ENCODE results near the gene FIP1L1.
A peak's percentile ranks its signal among the peaks of the same experiment; 100 is the strongest.

FIP1L1 gene

DNA sequence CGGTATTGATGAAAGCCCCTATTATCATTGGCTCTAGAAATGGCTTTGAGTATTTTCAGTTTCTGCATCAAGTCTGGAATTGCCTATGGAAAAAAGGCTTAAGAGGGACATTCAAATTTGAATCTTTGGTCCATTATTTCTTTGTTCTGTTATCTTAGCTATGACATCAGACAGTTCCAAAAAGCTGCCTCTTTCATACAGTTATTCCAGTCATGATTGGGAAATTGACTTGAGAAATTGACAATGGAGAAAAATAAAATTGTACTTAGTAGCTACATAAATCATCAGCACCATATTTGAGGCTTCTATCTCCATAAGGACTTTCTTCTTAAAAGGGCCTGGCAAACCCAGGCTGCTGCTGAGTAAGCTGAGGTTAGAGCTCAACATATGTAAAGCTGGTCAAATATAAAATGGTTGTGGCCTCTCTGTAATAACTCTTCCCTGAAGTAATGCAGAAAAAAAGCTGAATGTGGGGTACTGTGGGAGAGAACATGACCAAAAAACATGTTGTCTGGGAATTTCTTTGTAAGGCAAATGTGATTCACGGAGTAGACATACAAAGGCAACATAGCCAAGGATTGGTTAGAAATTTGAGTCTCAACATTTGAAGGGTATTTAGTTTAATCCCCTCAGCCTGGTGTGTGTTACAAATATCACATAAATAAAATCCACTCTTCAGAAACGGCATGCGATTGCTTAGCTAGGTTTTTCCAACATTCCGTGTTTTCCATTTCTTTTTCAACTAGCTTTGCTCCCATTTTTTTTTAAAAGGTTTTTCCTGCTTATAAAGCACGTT, 112.9 kb downstream of the FIP1L1 start:
- H2BK5ac ChIP-seq (ENCODE audit: low read length) = no peak overlapping the region
- no peak overlapping the region for H2AK5ac ChIP-seq (ENCODE audit: low read length)
- H3K4me3 ChIP-seq (ENCODE audit: low read length) = no peak overlapping the region
- H4K8ac ChIP-seq (ENCODE audit: low read depth, low read length) = no peak overlapping the region
- H3K27ac ChIP-seq (ENCODE audit: low read depth, low read length) = no peak overlapping the region
- no peak overlapping the region for H3K9ac ChIP-seq (ENCODE audit: low read length)
- H3K23ac ChIP-seq (ENCODE audit: low read length) = no peak overlapping the region
- H4K5ac ChIP-seq (ENCODE audit: low read length) = no peak overlapping the region
- no peak overlapping the region for H2BK120ac ChIP-seq (ENCODE audit: low read depth, low read length)
- no peak for DNase-seq
- no peaks in the 10 kb centered on the region for H3K79me1 ChIP-seq (ENCODE audit: low read length)
- no CpG with 5 or more reads among the region's 6 CpGs for WGBS (ENCODE audit: extremely low coverage, insufficient coverage, low lambda C conversion rate)
- H3K4me2 ChIP-seq (ENCODE audit: low read length) = no peak overlapping the region
- no peaks in the 10 kb centered on the region for H3K79me2 ChIP-seq (ENCODE audit: control insufficient read depth, insufficient read depth, low read length)
- no peaks in the 10 kb centered on the region for H3K36me3 ChIP-seq (ENCODE audit: control insufficient read depth, insufficient read depth, low read length)
- H3K56ac ChIP-seq (ENCODE audit: low read length) = no peak overlapping the region
- H2BK15ac ChIP-seq (replicated peaks; ENCODE audit: low read depth) = no peak overlapping the region
- H3K27me3 ChIP-seq (ENCODE audit: insufficient read depth, low read length, poor library complexity) = no peaks in the 10 kb centered on the region
- H3K4me1 ChIP-seq (ENCODE audit: control insufficient read depth, low read depth, low read length) = no peaks in the 10 kb centered on the region
- H3K18ac ChIP-seq (ENCODE audit: low read length) = no peak overlapping the region
- H3K4ac ChIP-seq (ENCODE audit: low read depth, low read length) = no peak overlapping the region

DNA sequence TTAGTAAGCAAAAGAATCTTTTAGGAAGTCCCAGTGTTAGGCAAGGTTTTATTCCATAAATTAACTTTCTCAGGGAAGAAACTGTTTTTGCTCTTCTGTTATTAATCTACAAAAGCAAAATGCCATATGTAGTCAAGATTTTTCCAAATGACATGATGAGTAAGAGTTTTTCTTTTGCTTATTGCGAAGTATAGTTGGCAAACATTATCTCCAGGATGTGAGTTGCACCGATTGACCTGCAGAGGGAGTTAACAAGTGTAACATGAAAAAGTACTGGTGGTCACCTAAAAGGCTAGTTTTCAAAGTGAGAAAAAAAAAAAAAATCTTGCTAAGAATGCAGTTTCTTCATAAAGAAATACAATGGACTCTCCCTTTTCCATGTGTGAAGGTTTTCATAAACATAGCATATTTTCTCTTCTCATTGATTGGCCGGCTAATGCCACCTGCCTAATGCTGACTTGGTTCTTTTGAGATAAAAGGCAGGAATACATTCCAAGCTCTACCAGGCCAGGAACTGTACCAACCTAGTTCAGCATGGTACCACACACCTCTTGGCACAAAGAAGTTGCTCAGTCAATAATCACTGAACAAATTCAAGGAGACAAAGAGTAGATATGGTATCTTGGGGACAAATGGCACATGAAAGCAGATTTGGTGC, 113.7 kb downstream of the FIP1L1 start:
- Histone ChIP-seq H3K79me2 (ENCODE audit: control insufficient read depth, insufficient read depth, low read length) (no peaks in the 10 kb centered on the region), H2BK15ac (replicated peaks; ENCODE audit: low read depth) (no peak overlapping the region), H3K9ac (ENCODE audit: low read length) (no peak overlapping the region), H2BK120ac (ENCODE audit: low read depth, low read length) (no peak overlapping the region), H4K8ac (ENCODE audit: low read depth, low read length) (no peak overlapping the region), H4K5ac (ENCODE audit: low read length) (no peak overlapping the region), H3K4me1 (ENCODE audit: control insufficient read depth, low read depth, low read length) (no peaks in the 10 kb centered on the region), H2AK5ac (ENCODE audit: low read length) (no peak overlapping the region), H3K4me2 (ENCODE audit: low read length) (no peak overlapping the region), H3K23ac (ENCODE audit: low read length) (no peak overlapping the region), H3K36me3 (ENCODE audit: control insufficient read depth, insufficient read depth, low read length) (no peaks in the 10 kb centered on the region), H2BK5ac (ENCODE audit: low read length) (no peak overlapping the region), H3K18ac (ENCODE audit: low read length) (no peak overlapping the region), H3K79me1 (ENCODE audit: low read length) (no peaks in the 10 kb centered on the region), H3K56ac (ENCODE audit: low read length) (no peak overlapping the region), H3K4me3 (ENCODE audit: low read length) (no peak overlapping the region), H3K4ac (ENCODE audit: low read depth, low read length) (no peak overlapping the region), H3K27ac (ENCODE audit: low read depth, low read length) (no peak overlapping the region), H3K27me3 (ENCODE audit: insufficient read depth, low read length, poor library complexity) (no peaks in the 10 kb centered on the region)
- peak; percentile 61 for DNase-seq
- WGBS (ENCODE audit: extremely low coverage, insufficient coverage, low lambda C conversion rate) = no CpG with 5 or more reads among the region's 3 CpGs

DNA sequence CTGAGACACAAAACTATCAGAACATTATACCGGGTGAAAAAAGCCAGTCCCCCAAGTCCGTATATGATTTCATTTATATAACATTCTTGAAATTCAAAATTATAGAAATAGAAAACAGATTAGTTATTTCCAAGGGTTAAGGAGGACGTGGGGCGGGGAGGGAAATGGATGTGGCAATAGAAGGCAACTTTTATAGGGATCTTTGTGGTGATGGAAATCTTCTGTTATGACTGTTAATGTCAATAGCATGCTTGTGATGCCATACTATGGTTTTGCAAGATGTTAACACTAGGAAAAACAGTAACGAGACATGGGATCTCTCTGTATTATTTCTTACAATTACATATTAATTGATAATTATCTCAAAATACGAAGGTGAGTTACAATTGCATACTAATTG, 117.4 kb downstream of the FIP1L1 start:
- no peak overlapping the region for H3K9ac ChIP-seq (ENCODE audit: low read length)
- no peak overlapping the region for H4K5ac ChIP-seq (ENCODE audit: low read length)
- no peaks in the 10 kb centered on the region for H3K36me3 ChIP-seq (ENCODE audit: control insufficient read depth, insufficient read depth, low read length)
- H4K8ac ChIP-seq (ENCODE audit: low read depth, low read length) = no peak overlapping the region
- no peaks in the 10 kb centered on the region for H3K27me3 ChIP-seq (ENCODE audit: insufficient read depth, low read length, poor library complexity)
- H3K4ac ChIP-seq (ENCODE audit: low read depth, low read length) = no peak overlapping the region
- H3K18ac ChIP-seq (ENCODE audit: low read length) = no peak overlapping the region
- H3K79me2 ChIP-seq (ENCODE audit: control insufficient read depth, insufficient read depth, low read length) = no peaks in the 10 kb centered on the region
- H3K56ac ChIP-seq (ENCODE audit: low read length) = no peak overlapping the region
- DNase-seq = no peak
- H3K4me1 ChIP-seq (ENCODE audit: control insufficient read depth, low read depth, low read length) = no peaks in the 10 kb centered on the region
- no peak overlapping the region for H3K27ac ChIP-seq (ENCODE audit: low read depth, low read length)
- H2AK5ac ChIP-seq (ENCODE audit: low read length) = no peak overlapping the region
- H3K4me2 ChIP-seq (ENCODE audit: low read length) = no peak overlapping the region
- no peak overlapping the region for H3K4me3 ChIP-seq (ENCODE audit: low read length)
- H2BK120ac ChIP-seq (ENCODE audit: low read depth, low read length) = no peak overlapping the region
- no peak overlapping the region for H3K23ac ChIP-seq (ENCODE audit: low read length)
- H2BK15ac ChIP-seq (replicated peaks; ENCODE audit: low read depth) = no peak overlapping the region
- no peak overlapping the region for H2BK5ac ChIP-seq (ENCODE audit: low read length)
- H3K79me1 ChIP-seq (ENCODE audit: low read length) = no peaks in the 10 kb centered on the region
- no CpG with 5 or more reads among the region's 6 CpGs for WGBS (ENCODE audit: extremely low coverage, insufficient coverage, low lambda C conversion rate)

DNA sequence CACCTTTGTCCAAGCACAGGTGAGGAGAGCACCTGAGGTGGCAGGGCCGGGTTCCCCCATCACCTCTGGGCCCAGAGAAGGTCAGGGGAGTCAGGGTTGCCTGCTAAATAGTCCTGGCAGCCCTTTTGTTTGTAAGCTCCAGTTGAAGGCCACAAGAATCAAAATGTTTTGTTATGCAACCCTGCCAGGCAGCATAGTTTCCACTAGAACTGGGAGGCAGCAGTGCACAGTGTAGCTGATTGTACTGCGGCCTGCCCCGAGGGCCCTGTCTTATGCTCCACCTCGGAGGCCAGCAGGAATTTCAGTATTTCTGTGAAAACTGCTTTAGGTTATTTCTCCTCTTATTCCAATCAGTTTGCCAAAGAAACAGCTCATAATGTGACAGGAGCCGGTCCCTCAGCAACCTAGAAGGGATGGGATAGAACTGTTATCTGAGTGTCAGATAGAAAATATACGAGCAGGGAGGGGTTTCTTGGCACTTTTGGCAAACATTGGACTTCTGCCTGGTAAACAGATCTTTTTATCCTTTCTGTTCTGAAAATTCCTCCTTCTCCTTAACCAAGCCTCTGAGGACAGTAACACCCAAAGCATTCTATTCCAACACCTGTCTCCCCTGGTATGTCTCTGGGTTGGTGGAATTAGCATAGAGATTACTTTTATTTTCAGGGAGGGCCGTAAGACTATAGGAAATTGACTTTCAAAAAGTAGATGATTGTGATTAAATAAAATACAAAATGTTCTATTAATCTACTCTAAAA, 120.2 kb downstream of the FIP1L1 start:
- no peak overlapping the region for H3K4me3 ChIP-seq (ENCODE audit: low read length)
- no peak overlapping the region for H2BK120ac ChIP-seq (ENCODE audit: low read depth, low read length)
- no peaks in the 10 kb centered on the region for H3K79me2 ChIP-seq (ENCODE audit: control insufficient read depth, insufficient read depth, low read length)
- H3K27ac ChIP-seq (ENCODE audit: low read depth, low read length) = no peak overlapping the region
- no peak overlapping the region for H2AK5ac ChIP-seq (ENCODE audit: low read length)
- H2BK5ac ChIP-seq (ENCODE audit: low read length) = no peak overlapping the region
- H3K36me3 ChIP-seq (ENCODE audit: control insufficient read depth, insufficient read depth, low read length) = no peaks in the 10 kb centered on the region
- H3K56ac ChIP-seq (ENCODE audit: low read length) = no peak overlapping the region
- no peak overlapping the region for H3K18ac ChIP-seq (ENCODE audit: low read length)
- no peaks in the 10 kb centered on the region for H3K4me1 ChIP-seq (ENCODE audit: control insufficient read depth, low read depth, low read length)
- no peak overlapping the region for H4K8ac ChIP-seq (ENCODE audit: low read depth, low read length)
- no peak overlapping the region for H3K4me2 ChIP-seq (ENCODE audit: low read length)
- no peaks in the 10 kb centered on the region for H3K79me1 ChIP-seq (ENCODE audit: low read length)
- H3K23ac ChIP-seq (ENCODE audit: low read length) = no peak overlapping the region
- H3K9ac ChIP-seq (ENCODE audit: low read length) = no peak overlapping the region
- no peak overlapping the region for H4K5ac ChIP-seq (ENCODE audit: low read length)
- no peaks in the 10 kb centered on the region for H3K27me3 ChIP-seq (ENCODE audit: insufficient read depth, low read length, poor library complexity)
- WGBS (ENCODE audit: extremely low coverage, insufficient coverage, low lambda C conversion rate) = no CpG with 5 or more reads among the region's 7 CpGs
- H3K4ac ChIP-seq (ENCODE audit: low read depth, low read length) = no peak overlapping the region
- no peak for DNase-seq
- H2BK15ac ChIP-seq (replicated peaks; ENCODE audit: low read depth) = no peak overlapping the region

DNA sequence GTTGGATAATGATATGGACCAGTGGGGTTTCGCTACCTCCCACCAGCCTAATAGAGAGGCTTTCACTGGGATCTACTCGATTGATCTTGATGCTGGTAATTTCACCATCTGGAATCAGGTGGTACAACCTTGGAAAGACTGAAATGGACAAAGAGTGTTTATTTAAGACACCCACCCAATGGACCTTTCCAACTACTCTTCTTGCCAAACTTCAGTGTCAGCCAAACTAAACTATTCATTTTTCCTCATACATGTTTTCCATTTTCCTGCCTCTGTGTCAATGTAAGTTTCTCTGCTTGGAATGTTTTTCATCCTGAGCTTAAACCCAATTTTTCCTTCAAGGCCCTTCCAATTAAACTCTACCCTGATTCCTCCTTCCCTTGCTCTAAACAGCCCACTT, 121.3 kb downstream of the FIP1L1 start:
- Histone ChIP-seq H3K18ac (ENCODE audit: low read length) (no peak overlapping the region), H3K4ac (ENCODE audit: low read depth, low read length) (no peak overlapping the region), H3K4me3 (ENCODE audit: low read length) (no peak overlapping the region), H4K5ac (ENCODE audit: low read length) (no peak overlapping the region), H3K27me3 (ENCODE audit: insufficient read depth, low read length, poor library complexity) (no peaks in the 10 kb centered on the region), H3K9ac (ENCODE audit: low read length) (no peak overlapping the region), H3K4me1 (ENCODE audit: control insufficient read depth, low read depth, low read length) (no peaks in the 10 kb centered on the region), H2AK5ac (ENCODE audit: low read length) (no peak overlapping the region), H3K56ac (ENCODE audit: low read length) (no peak overlapping the region), H2BK120ac (ENCODE audit: low read depth, low read length) (no peak overlapping the region), H3K4me2 (ENCODE audit: low read length) (no peak overlapping the region), H3K27ac (ENCODE audit: low read depth, low read length) (no peak overlapping the region), H3K23ac (ENCODE audit: low read length) (no peak overlapping the region), H4K8ac (ENCODE audit: low read depth, low read length) (no peak overlapping the region), H2BK5ac (ENCODE audit: low read length) (no peak overlapping the region), H3K79me1 (ENCODE audit: low read length) (no peaks in the 10 kb centered on the region), H2BK15ac (replicated peaks; ENCODE audit: low read depth) (no peak overlapping the region), H3K79me2 (ENCODE audit: control insufficient read depth, insufficient read depth, low read length) (no peaks in the 10 kb centered on the region), H3K36me3 (ENCODE audit: control insufficient read depth, insufficient read depth, low read length) (no peaks in the 10 kb centered on the region)
- no CpG with 5 or more reads among the region's 2 CpGs for WGBS (ENCODE audit: extremely low coverage, insufficient coverage, low lambda C conversion rate)
- no peak for DNase-seq
